GM18511 (cell line): ENCODE results near the gene KRTAP5-7.

Experiments used
- ATAC-seq: cut with Tn5 transposase; IDR thresholded peaks from one replicate; pipeline ENCODE4 v1.9.1; 2021; ENCODE audit warnings: mild to moderate bottlenecking, moderate library complexity; ENCODE audit not compliant: unreplicated experiment

Gene KRTAP5-7

DNA sequence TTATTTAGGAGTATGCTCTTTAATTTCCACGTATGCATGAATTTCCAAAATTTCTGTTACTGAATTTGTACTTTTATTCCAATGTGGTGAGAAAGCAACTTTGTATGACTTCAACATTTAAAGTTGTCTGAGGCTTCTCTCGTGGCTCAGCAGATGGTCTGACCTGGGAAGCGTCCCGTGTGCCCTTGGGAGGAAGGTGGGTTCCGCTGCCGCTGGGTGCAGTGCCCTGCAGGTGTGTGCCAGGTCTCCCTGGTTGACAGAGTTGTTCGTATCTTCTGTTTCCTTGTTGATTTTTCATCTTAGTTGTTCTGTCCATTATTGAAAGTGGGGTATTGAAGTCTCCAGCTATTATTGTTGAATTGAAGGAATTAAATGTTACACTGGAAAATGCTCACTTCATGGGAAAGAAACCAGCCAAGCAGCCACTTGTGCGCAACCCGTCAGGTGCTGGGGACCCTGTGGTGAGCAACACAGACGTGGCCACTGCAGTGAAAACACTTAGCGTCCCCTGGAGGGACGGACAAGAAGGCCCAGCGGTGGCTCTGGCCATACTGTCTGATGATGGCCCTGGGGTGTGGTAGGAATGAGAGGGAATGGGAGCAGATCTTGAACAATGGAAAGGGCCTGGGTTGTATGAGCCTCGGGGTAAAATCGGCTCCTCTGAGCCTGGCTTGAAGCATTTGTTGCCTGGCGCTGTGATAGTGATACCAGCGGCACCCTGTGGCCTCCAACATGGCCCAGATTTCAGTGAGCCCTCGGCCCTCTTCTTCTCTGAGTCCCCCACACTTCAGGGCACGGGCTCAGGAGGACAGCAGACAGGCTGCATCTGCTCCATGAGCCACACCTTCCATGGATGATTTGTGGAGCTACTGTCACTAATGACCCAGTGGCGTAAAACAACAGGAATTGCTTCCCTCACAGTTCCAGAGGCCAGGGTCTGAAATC is 31.5 kb upstream of the KRTAP5-7 start:
- ATAC-seq = no peak

- ATAC-seq = no peak
Measured at GRCh38 chr11:71496421-71496820, 30.6 kb upstream of the KRTAP5-7 start.

DNA sequence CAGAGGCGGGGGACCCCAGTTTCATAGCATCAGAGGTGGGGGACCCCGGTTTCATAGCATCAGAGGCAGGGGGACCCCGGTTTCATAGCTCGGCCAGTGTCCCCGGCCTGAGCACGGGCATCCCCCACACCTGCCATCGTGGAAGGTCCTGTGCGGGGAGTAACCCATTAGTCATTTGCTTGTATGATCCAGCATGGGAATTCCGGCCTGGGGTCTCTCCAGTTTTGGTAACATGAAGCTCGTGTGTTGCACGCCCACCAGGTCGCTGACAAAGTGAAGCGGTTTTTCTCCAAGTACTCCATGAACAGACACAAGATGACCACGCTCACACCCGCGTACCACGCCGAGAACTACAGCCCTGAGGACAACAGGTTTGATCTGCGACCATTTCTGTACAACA is 29.0 kb upstream of the KRTAP5-7 start:
- no peak for ATAC-seq

DNA sequence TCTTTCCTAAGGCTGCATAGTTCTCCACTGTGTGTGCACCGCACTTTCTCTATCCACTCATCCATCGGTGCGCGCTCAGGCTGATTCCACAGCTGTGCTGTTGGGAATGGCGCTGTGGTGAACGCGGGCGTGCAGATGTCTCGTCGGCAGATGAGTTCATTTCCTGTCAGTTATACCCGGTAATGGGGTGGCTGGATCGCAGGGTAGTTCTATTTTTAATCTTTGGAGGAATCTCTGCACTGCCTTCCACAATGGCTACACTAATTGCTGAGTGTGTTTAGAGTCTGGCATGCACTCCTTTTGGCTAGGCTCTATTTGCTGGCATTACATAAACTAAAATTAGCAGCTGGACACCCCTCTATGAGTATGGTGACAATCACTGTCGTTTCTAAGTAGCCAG is 27.9 kb upstream of the KRTAP5-7 start:
- ATAC-seq = no peak

GRCh38 chr11:71499546-71499945 is 27.5 kb upstream of the KRTAP5-7 start:
- ATAC-seq = no peak

GRCh38 chr11:71500601-71501021 is 26.5 kb upstream of the KRTAP5-7 start:
- ATAC-seq = no peak

DNA sequence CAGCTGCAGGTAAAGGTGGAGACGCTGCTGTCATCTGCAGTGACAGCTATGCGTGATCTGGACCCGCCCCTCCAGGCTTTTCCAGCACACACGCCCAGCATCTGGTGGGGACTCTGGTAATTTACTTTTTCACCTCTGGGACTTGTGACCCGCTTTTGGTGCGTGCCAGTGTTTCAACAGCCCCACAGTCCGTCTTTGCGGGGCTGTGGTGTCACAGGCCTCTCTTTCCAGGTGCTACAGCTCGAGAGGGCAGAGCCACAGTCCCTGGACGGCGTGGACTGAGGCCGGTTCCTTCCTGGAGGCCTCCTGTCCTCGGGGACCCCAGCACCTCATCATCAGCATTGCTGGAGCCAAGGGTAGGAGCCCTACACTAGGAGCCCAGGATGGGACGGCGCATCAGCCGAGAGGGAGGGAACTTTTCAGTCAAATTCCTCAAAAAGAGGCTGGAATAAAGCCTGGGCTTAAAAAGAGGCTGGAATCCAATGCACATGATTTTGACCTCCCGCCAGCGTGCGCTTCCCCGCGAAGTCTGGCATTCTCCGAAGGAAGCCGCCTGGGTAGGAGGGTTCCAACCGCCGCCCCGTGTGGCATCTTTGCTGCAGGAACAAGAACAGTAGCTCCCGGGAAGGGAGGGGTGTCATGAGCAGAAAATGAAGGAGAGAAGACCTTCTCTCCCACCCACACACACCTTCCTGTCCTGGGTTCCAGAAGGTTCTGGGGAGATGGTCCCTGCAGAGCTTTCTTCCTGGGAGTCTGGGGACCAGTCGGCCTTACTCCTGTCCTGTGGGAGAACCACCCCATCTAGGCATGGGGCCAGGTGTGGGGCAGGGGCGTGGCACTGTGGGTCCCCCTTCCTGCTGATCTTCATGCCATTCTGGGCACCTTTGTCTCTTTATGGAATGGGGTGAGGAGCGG is 25.7 kb upstream of the KRTAP5-7 start:
- no peak for ATAC-seq

DNA sequence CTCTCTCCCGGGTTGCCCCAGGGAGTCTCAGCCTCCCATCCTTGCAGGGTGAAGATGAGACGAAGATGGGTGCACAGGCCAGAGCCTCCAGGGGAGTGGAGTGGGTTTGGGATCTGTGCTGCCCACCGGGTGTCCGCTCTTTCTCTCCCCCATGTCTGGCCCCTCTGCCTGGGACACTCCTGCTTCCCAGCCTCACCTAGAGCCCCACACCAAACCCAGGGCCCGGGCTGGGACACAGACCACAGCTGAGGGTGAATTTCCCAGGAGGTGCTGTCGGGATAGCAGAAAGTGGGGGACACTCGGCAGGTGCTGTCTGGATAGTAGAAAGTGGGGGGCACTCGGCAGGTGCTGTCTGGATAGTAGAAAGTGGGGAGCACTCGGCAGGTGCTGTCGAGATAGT is 25.0 kb upstream of the KRTAP5-7 start:
- no peak for ATAC-seq

DNA sequence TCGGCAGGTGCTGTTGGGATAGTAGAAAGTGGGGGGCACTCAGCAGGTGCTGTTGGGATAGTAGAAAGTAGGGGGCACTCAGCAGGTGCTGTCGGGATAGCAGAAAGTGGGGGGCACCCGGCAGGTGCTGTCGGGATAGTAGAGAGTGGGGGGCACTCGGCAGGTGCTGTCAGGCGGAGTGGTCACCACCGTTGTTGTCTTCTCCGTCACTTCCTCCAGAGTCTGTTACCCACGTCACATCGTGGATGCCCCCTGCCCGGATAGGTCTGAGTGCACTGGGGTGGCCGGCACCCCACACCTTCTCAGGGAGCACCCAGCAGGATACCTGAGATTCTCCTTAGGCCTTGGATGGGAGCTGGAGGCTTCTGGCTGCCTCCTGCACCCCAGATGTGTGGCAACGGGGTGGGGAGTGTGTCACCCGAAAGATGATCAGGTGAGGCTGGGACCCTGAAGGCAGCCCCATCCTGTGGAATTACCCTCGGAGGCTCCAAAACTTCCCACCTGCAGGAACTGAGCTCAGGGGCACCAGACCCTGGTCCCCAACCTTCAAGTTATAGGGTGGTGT is 24.1 kb upstream of the KRTAP5-7 start:
- ATAC-seq = no peak

- no peak for ATAC-seq
Measured at GRCh38 chr11:71504531-71504930, 22.5 kb upstream of the KRTAP5-7 start.

DNA sequence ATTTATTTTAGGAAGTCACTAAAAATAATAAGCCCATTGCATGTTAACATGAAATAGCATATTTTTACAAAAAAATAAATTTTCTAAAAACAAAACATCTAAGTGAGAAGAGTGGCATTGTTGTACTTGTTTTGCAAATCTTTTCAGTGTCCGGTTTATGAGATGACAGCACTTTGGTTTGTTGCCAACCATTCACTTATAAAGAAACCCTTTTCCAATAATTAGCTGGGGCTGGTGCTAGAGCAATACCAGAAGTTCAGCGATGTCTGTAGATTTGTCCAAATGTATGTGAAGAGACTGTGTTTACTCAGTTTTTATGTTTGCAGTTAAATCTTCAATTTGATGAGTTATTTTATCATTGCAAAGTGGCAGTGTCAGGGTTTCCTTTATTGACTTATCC is 22.1 kb upstream of the KRTAP5-7 start:
- ATAC-seq = no peak

DNA sequence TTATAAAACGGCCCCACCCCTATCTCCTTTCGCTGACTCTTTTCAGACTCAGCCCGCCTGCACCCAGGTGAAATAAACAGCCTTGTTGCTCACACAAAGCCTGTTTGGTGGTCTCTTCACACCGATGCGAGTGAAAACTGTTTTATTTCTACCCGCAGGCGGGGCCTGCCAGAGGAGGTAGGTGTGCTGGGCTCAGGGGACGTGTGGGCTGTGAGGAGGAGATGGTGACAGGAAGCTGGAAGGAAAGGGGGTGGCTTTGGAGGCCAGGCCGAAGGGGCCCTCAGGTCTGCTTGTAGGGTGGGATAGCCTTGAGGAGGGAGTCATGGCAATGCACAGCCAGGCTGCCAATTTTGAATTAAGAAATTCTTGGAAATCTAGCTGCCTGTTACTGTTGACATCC is 21.3 kb upstream of the KRTAP5-7 start:
- no peak for ATAC-seq

DNA sequence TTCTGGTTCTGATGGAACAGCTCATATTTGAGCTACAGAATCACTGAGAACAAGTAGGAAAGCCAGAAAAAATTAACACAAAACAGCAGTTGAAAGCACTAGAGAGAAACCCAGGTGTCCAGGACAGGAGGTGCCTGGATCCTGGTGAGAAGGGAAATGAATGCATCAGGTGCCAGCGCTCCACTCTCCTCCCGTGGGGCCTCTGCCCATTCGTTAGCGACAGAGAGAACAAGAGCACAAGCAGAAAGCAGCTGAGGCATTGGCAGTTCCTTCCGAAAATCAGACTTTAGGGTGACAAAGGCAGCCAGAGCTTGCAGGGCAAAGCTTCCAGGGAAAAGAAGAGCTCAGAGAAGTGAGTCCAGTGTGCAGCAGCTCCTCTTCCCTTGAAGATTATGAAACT is 20.0 kb upstream of the KRTAP5-7 start:
- no peak for ATAC-seq

GRCh38 chr11:71518506-71519471 is 8.3 kb upstream of the KRTAP5-7 start:
- no peak for ATAC-seq

- no peak for ATAC-seq
Measured at GRCh38 chr11:71519546-71519945, 7.5 kb upstream of the KRTAP5-7 start.

- no peak for ATAC-seq
Measured at GRCh38 chr11:71525188-71525937, 1.7 kb upstream of the KRTAP5-7 start.

GRCh38 chr11:71525938-71526495 is 1.1 kb upstream of the KRTAP5-7 start:
- no peak for ATAC-seq

GRCh38 chr11:71527576-71528210 is 626 bp downstream of the KRTAP5-7 start:
- ATAC-seq = no peak

DNA sequence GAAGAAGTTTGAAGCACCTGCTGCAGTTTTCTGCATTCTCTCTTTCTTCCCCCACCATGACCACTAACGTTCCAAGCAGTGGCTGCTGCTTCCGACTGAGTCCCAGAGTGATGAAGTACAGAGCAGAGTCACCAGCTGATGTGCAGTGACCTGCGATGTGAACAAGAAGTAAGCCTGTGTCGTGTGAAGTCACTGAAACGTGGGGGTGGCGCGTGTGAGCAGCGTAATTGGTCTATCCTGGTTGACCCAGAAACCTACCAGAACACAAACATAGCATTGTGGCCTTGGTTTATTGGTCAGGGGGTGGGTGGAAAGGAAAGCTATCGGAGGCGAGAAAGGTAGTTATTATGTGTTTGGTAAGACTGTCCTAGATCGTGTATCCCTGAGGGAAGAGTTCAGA is 3.5 kb downstream of the KRTAP5-7 start:
- no peak for ATAC-seq
